Measurements from ENCODE around the gene PTGES3.

DNA sequence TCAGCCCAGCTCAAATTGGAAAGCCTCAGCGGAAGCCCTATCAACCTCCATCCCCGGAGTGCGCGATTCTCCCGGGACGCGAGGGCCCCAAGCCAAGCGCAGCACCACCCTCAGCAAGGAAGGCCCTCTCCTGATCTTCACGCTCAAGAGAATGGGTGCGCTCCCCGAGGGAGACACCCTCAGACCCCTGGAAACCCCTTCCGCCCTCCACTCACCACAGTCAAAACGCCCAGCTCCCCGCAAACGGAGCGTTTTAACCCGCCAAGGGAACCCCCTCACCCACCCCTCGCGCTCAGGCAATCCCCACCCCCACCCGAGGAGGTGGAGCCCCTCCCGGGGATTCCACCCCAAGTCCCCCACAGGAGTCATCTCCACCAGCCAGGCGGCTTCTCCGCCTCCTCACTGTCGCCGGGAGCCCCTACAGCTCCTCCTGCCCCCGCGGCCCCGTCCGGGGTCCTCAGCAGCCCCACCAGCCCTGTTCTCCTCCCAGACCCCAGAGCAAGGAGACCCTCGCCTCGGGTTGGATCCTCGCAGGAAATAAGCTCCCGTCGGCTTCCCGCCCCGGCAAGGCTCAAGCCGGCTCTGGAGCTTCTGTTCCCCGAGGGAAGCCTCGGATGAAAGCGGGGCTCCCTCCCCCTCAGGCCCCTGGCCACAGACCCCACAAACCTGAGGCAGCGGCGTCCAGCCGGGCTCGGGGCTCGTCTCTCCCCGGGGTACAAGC is 58.5 kb downstream of the PTGES3 start:
- TF ChIP-seq, protein P1, sequence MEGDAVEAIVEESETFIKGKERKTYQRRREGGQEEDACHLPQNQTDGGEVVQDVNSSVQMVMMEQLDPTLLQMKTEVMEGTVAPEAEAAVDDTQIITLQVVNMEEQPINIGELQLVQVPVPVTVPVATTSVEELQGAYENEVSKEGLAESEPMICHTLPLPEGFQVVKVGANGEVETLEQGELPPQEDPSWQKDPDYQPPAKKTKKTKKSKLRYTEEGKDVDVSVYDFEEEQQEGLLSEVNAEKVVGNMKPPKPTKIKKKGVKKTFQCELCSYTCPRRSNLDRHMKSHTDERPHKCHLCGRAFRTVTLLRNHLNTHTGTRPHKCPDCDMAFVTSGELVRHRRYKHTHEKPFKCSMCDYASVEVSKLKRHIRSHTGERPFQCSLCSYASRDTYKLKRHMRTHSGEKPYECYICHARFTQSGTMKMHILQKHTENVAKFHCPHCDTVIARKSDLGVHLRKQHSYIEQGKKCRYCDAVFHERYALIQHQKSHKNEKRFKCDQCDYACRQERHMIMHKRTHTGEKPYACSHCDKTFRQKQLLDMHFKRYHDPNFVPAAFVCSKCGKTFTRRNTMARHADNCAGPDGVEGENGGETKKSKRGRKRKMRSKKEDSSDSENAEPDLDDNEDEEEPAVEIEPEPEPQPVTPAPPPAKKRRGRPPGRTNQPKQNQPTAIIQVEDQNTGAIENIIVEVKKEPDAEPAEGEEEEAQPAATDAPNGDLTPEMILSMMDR (IDR thresholded peaks at IDR 0.05), result no peak
- TF ChIP-seq POLR2A (IDR thresholded peaks at IDR 0.05) (no peak), POLR2AphosphoS5 (IDR thresholded peaks at IDR 0.05) (no peak), EP300 (IDR thresholded peaks at IDR 0.05) (no peak)
